ENCODE measurements around the gene MRPL45. TPM values are rescaled to one million over a fixed set of nuclear protein-coding genes. Genes with fewer than 3 reads are reported as not detected.

Gene MRPL45
- total RNA-seq, 1 experiment from 2014 or later: 60.3 TPM

DNA sequence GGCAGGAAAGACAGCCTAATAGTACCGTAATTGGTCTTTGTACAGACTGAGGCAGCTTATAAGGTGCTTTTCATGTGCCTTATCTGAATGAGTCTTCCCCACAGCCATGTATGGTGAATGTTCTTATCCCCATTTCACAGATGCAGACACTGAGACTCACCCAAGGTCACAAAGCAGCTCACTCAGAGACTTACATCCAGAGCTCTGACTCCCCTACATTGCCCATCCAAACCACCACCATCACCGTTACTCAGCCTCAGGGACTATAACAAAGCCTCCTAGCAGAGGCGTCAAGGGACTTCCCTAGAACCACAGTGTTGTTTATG, 47.4 kb downstream of the MRPL45 start:
- Mint-ChIP-seq H3K36me3 (no peaks in the 10 kb centered on the region), H3K27ac (no peak overlapping the region), H3K4me1 (peaks cover 16% of the 10 kb centered on the region), H3K4me3 (no peak overlapping the region), H3K9me3 (no peaks in the 10 kb centered on the region), H3K27me3 (ENCODE audit: low read depth) (no peaks in the 10 kb centered on the region)
- no peak for DNase-seq (ENCODE audit: low spot score)
- ATAC-seq: no peak
- TF ChIP-seq NFATC4 (CRISPR knock-in tag; IDR thresholded peaks at IDR 0.05) (no peak), GRHL2 (CRISPR knock-in tag; IDR thresholded peaks at IDR 0.05; ENCODE audit: insufficient replicate concordance, severe bottlenecking) (no peak), ZNF317 (CRISPR knock-in tag; IDR thresholded peaks at IDR 0.05; ENCODE audit: borderline replicate concordance, low read depth) (no peak), CREM (CRISPR knock-in tag; IDR thresholded peaks at IDR 0.05) (no peak), SMAD3 (CRISPR knock-in tag; IDR thresholded peaks at IDR 0.05; ENCODE audit: borderline replicate concordance) (no peak), ZNF219 (CRISPR knock-in tag; IDR thresholded peaks at IDR 0.05; ENCODE audit: borderline replicate concordance) (no peak), IRF2 (CRISPR knock-in tag; IDR thresholded peaks at IDR 0.05; ENCODE audit: borderline replicate concordance, low read depth) (no peak), ZNF263 (CRISPR knock-in tag; IDR thresholded peaks at IDR 0.05; ENCODE audit: low read depth) (no peak)
- TF ChIP-seq, protein P1, sequence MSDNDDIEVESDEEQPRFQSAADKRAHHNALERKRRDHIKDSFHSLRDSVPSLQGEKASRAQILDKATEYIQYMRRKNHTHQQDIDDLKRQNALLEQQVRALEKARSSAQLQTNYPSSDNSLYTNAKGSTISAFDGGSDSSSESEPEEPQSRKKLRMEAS (CRISPR knock-in tag; IDR thresholded peaks at IDR 0.05): no peak
- TF ChIP-seq, protein P2, sequence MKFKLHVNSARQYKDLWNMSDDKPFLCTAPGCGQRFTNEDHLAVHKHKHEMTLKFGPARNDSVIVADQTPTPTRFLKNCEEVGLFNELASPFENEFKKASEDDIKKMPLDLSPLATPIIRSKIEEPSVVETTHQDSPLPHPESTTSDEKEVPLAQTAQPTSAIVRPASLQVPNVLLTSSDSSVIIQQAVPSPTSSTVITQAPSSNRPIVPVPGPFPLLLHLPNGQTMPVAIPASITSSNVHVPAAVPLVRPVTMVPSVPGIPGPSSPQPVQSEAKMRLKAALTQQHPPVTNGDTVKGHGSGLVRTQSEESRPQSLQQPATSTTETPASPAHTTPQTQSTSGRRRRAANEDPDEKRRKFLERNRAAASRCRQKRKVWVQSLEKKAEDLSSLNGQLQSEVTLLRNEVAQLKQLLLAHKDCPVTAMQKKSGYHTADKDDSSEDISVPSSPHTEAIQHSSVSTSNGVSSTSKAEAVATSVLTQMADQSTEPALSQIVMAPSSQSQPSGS (CRISPR knock-in tag; IDR thresholded peaks at IDR 0.05; ENCODE audit: borderline replicate concordance, low read depth): no peak
- TF ChIP-seq, protein P3, sequence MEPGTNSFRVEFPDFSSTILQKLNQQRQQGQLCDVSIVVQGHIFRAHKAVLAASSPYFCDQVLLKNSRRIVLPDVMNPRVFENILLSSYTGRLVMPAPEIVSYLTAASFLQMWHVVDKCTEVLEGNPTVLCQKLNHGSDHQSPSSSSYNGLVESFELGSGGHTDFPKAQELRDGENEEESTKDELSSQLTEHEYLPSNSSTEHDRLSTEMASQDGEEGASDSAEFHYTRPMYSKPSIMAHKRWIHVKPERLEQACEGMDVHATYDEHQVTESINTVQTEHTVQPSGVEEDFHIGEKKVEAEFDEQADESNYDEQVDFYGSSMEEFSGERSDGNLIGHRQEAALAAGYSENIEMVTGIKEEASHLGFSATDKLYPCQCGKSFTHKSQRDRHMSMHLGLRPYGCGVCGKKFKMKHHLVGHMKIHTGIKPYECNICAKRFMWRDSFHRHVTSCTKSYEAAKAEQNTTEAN (CRISPR knock-in tag; IDR thresholded peaks at IDR 0.05): no peak
- ChIA-PET CTCF (interaction anchor here (1.3 to 10.5 kb wide), 4 partner anchors 13 to 101 kb away, joined by 3 to 221 read pairs (median 5); no protein-coding TSS in a partner anchor), POLR2A (interaction anchor here (0.5 to 0.7 kb wide), 2 partner anchors 13 to 1364 kb away, joined by 3 to 4 read pairs; no protein-coding TSS in a partner anchor)

DNA sequence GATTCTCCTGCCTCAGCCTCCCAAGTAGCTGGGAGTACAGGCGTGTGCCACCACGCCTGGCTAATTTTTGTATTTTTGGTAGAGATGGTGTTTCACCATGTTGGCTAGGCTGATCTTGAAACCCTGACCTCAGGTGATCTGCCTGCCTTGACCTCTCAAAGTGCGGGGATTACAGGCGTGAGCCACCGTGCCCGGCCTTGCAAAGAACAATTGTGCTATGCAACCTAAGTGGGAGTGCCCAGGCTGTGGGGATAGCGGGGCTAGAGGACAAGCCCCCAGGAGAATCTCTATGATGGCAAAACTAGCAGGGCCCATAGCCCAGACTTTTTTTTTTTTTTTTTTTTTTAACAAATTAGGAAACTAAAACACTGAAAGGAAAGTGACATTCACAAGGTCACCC, 48.8 kb downstream of the MRPL45 start:
- Mint-ChIP-seq H3K27me3 (ENCODE audit: low read depth) (no peaks in the 10 kb centered on the region), H3K27ac (no peak overlapping the region), H3K9me3 (no peaks in the 10 kb centered on the region), H3K4me1 (peaks cover 28% of the 10 kb centered on the region), H3K4me3 (no peak overlapping the region), H3K36me3 (no peaks in the 10 kb centered on the region)
- POLR2A ChIA-PET: no interaction called here
- DNase-seq (ENCODE audit: low spot score) (no peak), ATAC-seq (no peak)
- CTCF ChIA-PET: interaction anchor here (0.9 to 10.5 kb wide), 2 partner anchors 14 to 69 kb away, joined by 3 to 221 read pairs; no protein-coding TSS in a partner anchor
- no peak for TF ChIP-seq ZBTB21 (CRISPR knock-in tag; IDR thresholded peaks at IDR 0.05; ENCODE audit: borderline replicate concordance)
- TF ChIP-seq JUN (CRISPR knock-in tag; IDR thresholded peaks at IDR 0.05): no peak
- TF ChIP-seq CBFB (CRISPR knock-in tag; IDR thresholded peaks at IDR 0.05; ENCODE audit: low read depth): no peak
- TF ChIP-seq MYBL2 (CRISPR knock-in tag; IDR thresholded peaks at IDR 0.05): no peak
- no peak for TF ChIP-seq ZNF263 (CRISPR knock-in tag; IDR thresholded peaks at IDR 0.05; ENCODE audit: low read depth)
- TF ChIP-seq, protein P4, sequence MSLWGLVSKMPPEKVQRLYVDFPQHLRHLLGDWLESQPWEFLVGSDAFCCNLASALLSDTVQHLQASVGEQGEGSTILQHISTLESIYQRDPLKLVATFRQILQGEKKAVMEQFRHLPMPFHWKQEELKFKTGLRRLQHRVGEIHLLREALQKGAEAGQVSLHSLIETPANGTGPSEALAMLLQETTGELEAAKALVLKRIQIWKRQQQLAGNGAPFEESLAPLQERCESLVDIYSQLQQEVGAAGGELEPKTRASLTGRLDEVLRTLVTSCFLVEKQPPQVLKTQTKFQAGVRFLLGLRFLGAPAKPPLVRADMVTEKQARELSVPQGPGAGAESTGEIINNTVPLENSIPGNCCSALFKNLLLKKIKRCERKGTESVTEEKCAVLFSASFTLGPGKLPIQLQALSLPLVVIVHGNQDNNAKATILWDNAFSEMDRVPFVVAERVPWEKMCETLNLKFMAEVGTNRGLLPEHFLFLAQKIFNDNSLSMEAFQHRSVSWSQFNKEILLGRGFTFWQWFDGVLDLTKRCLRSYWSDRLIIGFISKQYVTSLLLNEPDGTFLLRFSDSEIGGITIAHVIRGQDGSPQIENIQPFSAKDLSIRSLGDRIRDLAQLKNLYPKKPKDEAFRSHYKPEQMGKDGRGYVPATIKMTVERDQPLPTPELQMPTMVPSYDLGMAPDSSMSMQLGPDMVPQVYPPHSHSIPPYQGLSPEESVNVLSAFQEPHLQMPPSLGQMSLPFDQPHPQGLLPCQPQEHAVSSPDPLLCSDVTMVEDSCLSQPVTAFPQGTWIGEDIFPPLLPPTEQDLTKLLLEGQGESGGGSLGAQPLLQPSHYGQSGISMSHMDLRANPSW (CRISPR knock-in tag; conservative IDR thresholded peaks at IDR 0.05; ENCODE audit: low read depth): no peak
- TF ChIP-seq ZNF121 (CRISPR knock-in tag; IDR thresholded peaks at IDR 0.05): no peak
- TF ChIP-seq, protein P5, sequence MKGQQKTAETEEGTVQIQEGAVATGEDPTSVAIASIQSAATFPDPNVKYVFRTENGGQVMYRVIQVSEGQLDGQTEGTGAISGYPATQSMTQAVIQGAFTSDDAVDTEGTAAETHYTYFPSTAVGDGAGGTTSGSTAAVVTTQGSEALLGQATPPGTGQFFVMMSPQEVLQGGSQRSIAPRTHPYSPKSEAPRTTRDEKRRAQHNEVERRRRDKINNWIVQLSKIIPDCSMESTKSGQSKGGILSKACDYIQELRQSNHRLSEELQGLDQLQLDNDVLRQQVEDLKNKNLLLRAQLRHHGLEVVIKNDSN (CRISPR knock-in tag; IDR thresholded peaks at IDR 0.05): no peak
- TF ChIP-seq NR2C2 (CRISPR knock-in tag; IDR thresholded peaks at IDR 0.05): no peak
- no peak for TF ChIP-seq ZNF396 (CRISPR knock-in tag; IDR thresholded peaks at IDR 0.05; ENCODE audit: borderline replicate concordance)
- TF ChIP-seq, protein P6, sequence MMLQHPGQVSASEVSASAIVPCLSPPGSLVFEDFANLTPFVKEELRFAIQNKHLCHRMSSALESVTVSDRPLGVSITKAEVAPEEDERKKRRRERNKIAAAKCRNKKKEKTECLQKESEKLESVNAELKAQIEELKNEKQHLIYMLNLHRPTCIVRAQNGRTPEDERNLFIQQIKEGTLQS (CRISPR knock-in tag; conservative IDR thresholded peaks at IDR 0.05): no peak
- no peak for TF ChIP-seq OVOL2 (CRISPR knock-in tag; IDR thresholded peaks at IDR 0.05; ENCODE audit: borderline replicate concordance)
- TF ChIP-seq, protein P1 (CRISPR knock-in tag; IDR thresholded peaks at IDR 0.05): no peak
- TF ChIP-seq RELA (CRISPR knock-in tag; IDR thresholded peaks at IDR 0.05; ENCODE audit: borderline replicate concordance): no peak
- TF ChIP-seq HMGA2 (CRISPR knock-in tag; IDR thresholded peaks at IDR 0.05): no peak
- TF ChIP-seq, protein P7, sequence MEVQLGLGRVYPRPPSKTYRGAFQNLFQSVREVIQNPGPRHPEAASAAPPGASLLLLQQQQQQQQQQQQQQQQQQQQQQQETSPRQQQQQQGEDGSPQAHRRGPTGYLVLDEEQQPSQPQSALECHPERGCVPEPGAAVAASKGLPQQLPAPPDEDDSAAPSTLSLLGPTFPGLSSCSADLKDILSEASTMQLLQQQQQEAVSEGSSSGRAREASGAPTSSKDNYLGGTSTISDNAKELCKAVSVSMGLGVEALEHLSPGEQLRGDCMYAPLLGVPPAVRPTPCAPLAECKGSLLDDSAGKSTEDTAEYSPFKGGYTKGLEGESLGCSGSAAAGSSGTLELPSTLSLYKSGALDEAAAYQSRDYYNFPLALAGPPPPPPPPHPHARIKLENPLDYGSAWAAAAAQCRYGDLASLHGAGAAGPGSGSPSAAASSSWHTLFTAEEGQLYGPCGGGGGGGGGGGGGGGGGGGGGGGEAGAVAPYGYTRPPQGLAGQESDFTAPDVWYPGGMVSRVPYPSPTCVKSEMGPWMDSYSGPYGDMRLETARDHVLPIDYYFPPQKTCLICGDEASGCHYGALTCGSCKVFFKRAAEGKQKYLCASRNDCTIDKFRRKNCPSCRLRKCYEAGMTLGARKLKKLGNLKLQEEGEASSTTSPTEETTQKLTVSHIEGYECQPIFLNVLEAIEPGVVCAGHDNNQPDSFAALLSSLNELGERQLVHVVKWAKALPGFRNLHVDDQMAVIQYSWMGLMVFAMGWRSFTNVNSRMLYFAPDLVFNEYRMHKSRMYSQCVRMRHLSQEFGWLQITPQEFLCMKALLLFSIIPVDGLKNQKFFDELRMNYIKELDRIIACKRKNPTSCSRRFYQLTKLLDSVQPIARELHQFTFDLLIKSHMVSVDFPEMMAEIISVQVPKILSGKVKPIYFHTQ (CRISPR knock-in tag; IDR thresholded peaks at IDR 0.05): no peak
